ENCODE data around the gene IGSF23. TPM values are rescaled to one million over a fixed set of nuclear protein-coding genes. Genes with fewer than 3 reads are reported as not detected.
"Not testable (repeated sequence)": the region's sequence is repeated elsewhere in the genome, so short reads cannot be mapped to it uniquely, and the experiment has no call there.

IGSF23 gene
- total and polyA plus RNA-seq, 2 experiments from 2014 or later = not detected

DNA sequence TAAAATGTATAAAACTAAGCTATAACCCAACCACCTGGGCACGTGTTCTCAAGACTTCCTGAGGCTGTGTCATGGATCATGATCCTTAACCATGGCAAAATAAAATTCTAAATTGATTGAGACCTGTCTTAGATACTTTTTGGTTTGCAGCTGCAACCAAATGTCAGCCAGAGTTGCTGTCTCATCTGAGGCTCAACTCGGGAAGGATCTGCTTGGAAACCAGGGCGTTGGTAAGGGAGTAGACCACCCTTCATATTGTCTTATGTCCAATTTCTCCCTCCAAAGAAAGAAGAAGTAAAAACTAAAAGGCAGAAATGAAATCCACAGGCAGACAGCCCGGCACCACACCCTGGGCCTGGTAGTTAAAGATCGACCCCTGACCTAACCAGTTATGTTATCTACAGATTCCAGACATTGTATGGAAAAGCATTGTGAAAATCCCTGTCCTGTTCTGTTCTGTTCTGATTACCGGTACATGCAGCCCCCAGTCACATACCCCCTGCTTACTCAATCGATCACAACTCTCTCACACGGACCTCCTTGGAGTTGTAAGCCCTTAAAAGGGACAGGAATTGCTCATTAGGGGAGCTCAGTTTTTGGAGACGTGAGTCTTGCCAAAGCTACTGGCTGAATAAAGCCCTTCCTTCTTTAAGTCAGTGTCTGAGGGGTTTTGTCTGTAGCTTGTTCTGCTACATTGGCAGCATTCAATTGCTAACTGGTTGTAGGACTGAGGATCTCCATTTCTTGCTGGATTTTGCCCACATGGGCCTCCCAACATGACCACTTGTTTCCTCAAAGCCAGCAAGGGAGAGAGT, 22.9 kb upstream of the IGSF23 start (continued):
- TF ChIP-seq, protein P1, sequence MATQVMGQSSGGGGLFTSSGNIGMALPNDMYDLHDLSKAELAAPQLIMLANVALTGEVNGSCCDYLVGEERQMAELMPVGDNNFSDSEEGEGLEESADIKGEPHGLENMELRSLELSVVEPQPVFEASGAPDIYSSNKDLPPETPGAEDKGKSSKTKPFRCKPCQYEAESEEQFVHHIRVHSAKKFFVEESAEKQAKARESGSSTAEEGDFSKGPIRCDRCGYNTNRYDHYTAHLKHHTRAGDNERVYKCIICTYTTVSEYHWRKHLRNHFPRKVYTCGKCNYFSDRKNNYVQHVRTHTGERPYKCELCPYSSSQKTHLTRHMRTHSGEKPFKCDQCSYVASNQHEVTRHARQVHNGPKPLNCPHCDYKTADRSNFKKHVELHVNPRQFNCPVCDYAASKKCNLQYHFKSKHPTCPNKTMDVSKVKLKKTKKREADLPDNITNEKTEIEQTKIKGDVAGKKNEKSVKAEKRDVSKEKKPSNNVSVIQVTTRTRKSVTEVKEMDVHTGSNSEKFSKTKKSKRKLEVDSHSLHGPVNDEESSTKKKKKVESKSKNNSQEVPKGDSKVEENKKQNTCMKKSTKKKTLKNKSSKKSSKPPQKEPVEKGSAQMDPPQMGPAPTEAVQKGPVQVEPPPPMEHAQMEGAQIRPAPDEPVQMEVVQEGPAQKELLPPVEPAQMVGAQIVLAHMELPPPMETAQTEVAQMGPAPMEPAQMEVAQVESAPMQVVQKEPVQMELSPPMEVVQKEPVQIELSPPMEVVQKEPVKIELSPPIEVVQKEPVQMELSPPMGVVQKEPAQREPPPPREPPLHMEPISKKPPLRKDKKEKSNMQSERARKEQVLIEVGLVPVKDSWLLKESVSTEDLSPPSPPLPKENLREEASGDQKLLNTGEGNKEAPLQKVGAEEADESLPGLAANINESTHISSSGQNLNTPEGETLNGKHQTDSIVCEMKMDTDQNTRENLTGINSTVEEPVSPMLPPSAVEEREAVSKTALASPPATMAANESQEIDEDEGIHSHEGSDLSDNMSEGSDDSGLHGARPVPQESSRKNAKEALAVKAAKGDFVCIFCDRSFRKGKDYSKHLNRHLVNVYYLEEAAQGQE (IDR thresholded peaks at IDR 0.05; ENCODE audit: unreplicated experiment) = no peak
- TF ChIP-seq EZH2 (IDR thresholded peaks at IDR 0.05; ENCODE audit: low read depth, unreplicated experiment) (no peak), JUNB (IDR thresholded peaks at IDR 0.05; ENCODE audit: unreplicated experiment) (no peak), ETS1 (IDR thresholded peaks at IDR 0.05) (no peak)

DNA sequence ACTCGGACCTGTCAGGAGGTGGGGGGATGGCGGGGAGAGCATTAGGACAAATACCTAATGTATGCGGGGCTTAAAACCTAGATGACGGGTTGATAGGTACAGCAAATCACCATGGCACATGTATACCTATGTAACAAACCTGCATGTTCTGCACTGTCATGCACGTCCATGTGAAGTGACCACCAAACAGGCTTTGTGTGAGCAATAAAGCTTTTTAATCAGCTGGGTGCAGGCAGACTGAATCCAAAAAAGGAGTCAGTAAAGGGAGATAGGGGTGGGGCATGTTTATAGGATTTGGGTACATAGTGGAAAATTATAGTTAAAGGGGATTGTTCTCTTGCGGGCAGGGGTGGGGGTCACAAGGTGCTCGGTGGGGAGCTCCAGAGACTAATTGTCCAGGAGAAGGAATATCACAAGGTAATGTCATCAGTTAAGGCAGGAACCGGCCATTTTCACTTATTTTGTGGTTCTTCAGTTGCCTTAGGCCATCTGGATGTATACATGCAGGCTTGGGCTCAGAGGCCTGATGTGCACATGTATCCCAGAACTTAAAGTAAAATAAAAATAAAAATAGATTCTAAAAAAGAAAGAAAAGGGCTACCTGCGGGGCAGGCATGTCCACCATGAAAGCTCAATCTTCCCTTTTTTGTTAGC, 21.9 kb upstream of the IGSF23 start:
- H3K27ac Mint-ChIP-seq; ATAC-seq; H3F3A ChIP-seq (replicated peaks; ENCODE audit: low read depth); H3K9me3 Mint-ChIP-seq; H3K27me3 ChIP-seq (ENCODE audit: insufficient read depth); H3K4me3 Mint-ChIP-seq; H3K27me3 Mint-ChIP-seq (ENCODE audit: insufficient read depth, low read depth, poor library complexity); DNase-seq (ENCODE audit: low spot score); H4K20me1 ChIP-seq (replicated peaks; ENCODE audit: insufficient read depth); H3K4me3 ChIP-seq; H3K36me3 ChIP-seq (ENCODE audit: insufficient read depth); H3K79me2 ChIP-seq (replicated peaks; ENCODE audit: insufficient read depth); H3K27ac ChIP-seq (ENCODE audit: low read depth); H3K4me2 ChIP-seq; H3K9me2 ChIP-seq (ENCODE audit: insufficient read depth); H3K36me3 Mint-ChIP-seq (ENCODE audit: low read depth); H2AFZ ChIP-seq: not testable (repeated sequence)
- peaks cover 11% of the 10 kb centered on the region for H3K4me1 ChIP-seq (ENCODE audit: insufficient read depth)
- H3K4me1 Mint-ChIP-seq = peaks cover 12% of the 10 kb centered on the region; the same call in 2 of the 3 replicates

- no peaks in the 10 kb centered on the region for H4K20me1 ChIP-seq (replicated peaks; ENCODE audit: insufficient read depth)
- peaks cover 11% of the 10 kb centered on the region for H3K4me1 ChIP-seq (ENCODE audit: insufficient read depth)
- no peaks in the 10 kb centered on the region; the same call in 2 of the 3 replicates for H3K36me3 Mint-ChIP-seq (ENCODE audit: low read depth)
- H3K9me3 Mint-ChIP-seq = peaks cover 3% of the 10 kb centered on the region; the same call in 1 of the 3 replicates
- H3F3A ChIP-seq (replicated peaks; ENCODE audit: low read depth) = peaks cover 4% of the 10 kb centered on the region
- no peaks in the 10 kb centered on the region for H3K36me3 ChIP-seq (ENCODE audit: insufficient read depth)
- H3K27ac ChIP-seq (ENCODE audit: low read depth) = no peak overlapping the region
- H3K27ac Mint-ChIP-seq = no peak overlapping the region
- ATAC-seq (no peak), DNase-seq (ENCODE audit: low spot score) (no peak)
- no peak overlapping the region for H2AFZ ChIP-seq
- H3K4me2 ChIP-seq = no peak overlapping the region
- peaks cover 12% of the 10 kb centered on the region; the same call in 2 of the 3 replicates for H3K4me1 Mint-ChIP-seq
- H3K79me2 ChIP-seq (replicated peaks; ENCODE audit: insufficient read depth) = no peaks in the 10 kb centered on the region
- H3K4me3 Mint-ChIP-seq = no peak overlapping the region
- peaks cover 8% of the 10 kb centered on the region for H3K9me2 ChIP-seq (ENCODE audit: insufficient read depth)
- no peaks in the 10 kb centered on the region for H3K27me3 ChIP-seq (ENCODE audit: insufficient read depth)
- H3K4me3 ChIP-seq = no peak overlapping the region
- H3K27me3 Mint-ChIP-seq (ENCODE audit: insufficient read depth, low read depth, poor library complexity) = peaks cover 7% of the 10 kb centered on the region
- no peak for TF ChIP-seq ZNF462 (CRISPR knock-in tag; IDR thresholded peaks at IDR 0.05)
These were observed 20.9 kb upstream of the IGSF23 start for GRCh38 chr19:44592451-44592890.

Measured in GM23338 (cell line).